Fibroblast of mammary gland (primary cell): ENCODE measurements around the gene FGF12.

Experiments used
- DNase-seq: peaks from one replicate; pipeline ENCODE4 v3.0.0-alpha.2; 2010; ENCODE audit warnings: low read depth
- H3K4me3 ChIP-seq: 2 replicates; pipeline ENCODE4 v1.5.1; 2011; ENCODE audit warnings: low read depth, mild to moderate bottlenecking, low read length, moderate library complexity; ENCODE audit not compliant: control insufficient read depth
- TF ChIP-seq, protein P1 (sequence below): conservative IDR thresholded peaks from 2 replicates; pipeline ENCODE4 v1.5.1; 2011; ENCODE audit warnings: low read depth, low read length, inconsistent platforms; ENCODE audit not compliant: control insufficient read depth, insufficient read depth

The FGF12 gene

DNA sequence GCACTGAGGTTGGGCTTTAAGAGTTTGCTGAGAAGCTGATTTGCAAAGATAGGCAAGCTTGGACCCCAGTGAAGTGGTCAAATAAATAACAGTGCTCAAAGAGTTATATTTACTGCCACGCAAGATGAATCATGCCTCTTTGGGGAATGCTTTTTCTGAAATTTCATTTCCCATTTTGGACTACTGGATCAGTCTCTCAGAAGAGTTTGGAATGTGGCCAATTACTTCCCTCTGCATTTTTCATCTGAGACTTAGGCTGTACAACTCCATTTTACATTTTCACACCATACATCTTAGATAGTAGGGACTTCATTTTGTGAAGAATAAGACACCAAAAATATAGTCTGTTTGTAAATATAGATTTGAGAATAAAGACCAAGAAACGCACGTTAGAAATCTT is 419.7 kb downstream of the FGF12 start:
- DNase-seq: no peak
- TF ChIP-seq, protein P1, sequence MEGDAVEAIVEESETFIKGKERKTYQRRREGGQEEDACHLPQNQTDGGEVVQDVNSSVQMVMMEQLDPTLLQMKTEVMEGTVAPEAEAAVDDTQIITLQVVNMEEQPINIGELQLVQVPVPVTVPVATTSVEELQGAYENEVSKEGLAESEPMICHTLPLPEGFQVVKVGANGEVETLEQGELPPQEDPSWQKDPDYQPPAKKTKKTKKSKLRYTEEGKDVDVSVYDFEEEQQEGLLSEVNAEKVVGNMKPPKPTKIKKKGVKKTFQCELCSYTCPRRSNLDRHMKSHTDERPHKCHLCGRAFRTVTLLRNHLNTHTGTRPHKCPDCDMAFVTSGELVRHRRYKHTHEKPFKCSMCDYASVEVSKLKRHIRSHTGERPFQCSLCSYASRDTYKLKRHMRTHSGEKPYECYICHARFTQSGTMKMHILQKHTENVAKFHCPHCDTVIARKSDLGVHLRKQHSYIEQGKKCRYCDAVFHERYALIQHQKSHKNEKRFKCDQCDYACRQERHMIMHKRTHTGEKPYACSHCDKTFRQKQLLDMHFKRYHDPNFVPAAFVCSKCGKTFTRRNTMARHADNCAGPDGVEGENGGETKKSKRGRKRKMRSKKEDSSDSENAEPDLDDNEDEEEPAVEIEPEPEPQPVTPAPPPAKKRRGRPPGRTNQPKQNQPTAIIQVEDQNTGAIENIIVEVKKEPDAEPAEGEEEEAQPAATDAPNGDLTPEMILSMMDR: no peak

DNA sequence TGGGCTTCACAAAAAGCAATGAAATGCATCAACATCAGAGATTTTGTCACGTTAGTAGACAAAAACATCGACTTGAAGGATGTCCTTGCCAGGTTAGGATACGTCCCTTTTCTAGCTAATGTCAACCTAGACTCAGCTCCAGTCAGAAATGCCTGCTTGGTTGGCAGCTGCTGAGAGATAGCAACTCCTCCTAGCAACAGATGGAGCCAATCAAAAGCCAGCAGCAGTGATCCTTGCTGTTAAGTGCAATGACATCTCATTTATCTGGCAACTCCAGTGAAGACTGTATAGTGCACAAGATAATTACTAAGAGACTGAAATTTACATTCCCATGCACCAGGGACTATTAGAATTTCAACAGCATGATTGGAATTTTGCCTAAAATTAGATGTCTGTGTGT is 424.1 kb downstream of the FGF12 start:
- no peak for DNase-seq
- TF ChIP-seq, protein P1: no peak
- no peak overlapping the region for H3K4me3 ChIP-seq

More for the DNA sequence above, 419.7 kb downstream of the FGF12 start:
- H3K4me3 ChIP-seq: no peak overlapping the region

DNA sequence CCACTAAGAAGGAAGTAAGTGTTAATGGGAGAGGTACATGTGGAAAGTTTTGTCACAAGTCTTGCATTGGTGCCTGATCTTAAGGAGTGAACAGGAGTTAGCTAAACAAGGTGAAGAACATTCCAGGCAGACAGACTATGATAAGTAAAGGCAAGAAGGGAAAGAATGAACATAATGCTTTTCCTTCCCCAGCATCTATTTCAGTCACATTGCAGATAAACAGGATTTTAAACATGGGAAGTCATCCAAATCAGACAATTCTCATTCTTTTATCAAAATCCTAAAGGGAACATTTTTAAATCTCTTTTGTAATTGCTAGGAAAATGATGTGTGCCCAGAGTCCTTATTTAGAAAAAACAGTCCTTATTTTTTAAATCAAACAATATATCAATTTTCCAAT is 424.6 kb downstream of the FGF12 start:
- DNase-seq: no peak
- TF ChIP-seq, protein P1: no peak

DNA sequence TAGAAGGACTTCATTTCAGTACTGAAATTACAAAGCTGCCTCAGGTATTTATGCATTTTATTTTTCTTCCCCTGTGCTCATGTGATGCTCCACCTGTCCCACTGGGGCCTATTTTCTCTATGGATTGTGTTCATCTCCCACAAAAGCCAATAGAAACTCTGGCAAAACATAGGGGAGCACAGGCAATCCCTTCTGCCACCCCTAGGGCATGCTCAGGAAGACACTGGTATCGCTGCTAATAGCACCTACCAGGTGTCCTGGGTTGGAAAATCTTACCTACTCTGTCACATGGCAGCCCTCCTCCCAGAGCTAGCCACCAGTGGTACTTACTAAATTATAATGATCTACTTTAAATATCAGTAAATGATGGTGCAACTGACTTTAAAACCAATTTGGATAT is 427.4 kb downstream of the FGF12 start:
- H3K4me3 ChIP-seq: no peak overlapping the region
- TF ChIP-seq, protein P1: no peak
- no peak for DNase-seq

More for the DNA sequence above, 424.6 kb downstream of the FGF12 start:
- no peak overlapping the region for H3K4me3 ChIP-seq

DNA sequence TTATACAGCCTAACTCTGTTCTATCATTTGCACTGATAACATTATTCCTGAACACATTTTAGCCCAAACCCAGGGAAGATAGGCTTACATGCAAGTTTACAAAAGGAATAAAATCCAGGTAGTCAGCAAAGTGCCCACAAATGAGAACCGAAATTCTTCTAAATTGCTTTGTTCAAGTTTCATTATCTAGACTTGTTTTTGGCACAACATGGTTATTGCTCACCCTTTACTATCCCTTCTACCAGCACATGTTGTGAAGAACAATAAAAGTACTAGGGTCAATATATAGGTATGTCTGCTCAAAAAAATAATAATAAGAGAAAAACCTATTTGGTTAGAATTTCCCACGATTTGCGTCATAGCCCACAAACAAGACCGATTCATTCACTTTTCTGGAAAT is 430.5 kb downstream of the FGF12 start:
- no peak for DNase-seq
- TF ChIP-seq, protein P1: no peak
- no peak overlapping the region for H3K4me3 ChIP-seq

DNA sequence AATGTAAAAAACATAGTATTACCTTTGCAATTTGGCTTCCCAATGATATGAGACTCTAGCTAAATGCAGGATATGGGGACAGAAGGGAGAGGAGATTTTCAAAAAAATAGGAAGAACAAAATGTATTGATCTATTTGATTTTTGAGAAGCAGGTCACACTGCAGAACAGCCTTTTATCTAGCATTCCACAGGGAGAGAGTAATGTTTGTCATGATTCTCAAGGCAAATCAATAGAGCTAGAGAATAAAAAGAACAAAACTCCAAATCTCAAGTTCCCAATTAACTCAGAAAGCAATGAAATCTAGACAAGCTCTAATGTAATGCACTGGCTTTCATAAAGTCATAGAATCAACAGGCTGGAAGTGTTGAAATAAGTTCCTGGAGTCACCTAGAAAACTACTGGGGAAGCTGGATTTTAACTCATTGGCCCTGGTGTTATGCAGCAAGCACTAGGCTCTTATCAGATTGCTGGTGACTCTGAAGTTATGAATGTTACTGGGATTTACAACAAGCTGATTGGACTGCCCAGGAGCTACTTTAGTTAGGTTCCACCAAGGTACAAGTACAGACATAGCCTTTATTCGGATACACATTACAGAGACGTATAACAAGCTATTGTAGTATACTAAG is 442.8 kb downstream of the FGF12 start:
- H3K4me3 ChIP-seq: no peak overlapping the region
- no peak for DNase-seq
- TF ChIP-seq, protein P1: no peak

DNA sequence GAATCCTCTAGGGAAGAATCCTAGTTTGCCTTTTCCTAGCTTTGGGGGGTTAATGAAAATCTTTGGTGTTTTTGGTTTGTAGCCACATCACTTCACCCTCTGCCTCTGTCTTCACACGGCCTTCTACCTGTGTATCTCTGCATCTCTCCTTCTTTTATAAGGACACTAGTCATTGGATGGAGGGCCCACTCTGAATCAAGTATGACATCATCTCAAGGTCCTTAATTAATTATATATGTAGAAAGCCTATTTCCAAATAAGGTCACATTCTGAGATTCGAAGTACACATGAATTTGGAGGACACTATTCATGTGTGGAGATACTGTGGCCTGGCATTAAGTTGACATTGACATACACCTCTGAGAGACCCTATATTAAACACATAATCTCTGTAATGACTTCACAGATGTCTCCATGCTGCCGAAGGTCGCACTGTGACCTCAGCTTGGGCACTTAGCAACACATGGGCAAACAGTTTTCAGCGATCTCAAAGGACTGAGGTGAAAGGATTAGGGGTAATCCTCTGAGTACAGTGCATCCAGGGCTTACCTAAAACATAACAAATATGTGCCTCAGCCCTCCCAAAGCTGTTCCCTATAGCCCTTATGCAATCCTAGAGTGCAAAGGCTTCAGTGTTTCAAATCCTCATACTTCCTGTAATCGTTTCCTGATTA is 446.0 kb downstream of the FGF12 start:
- no peak overlapping the region for H3K4me3 ChIP-seq
- TF ChIP-seq, protein P1: no peak
- DNase-seq: no peak
